GM18505 (cell line): ENCODE results near the gene TICAM2.
A peak's percentile ranks its signal among the peaks of the same experiment; 100 is the strongest.

Experiments
- ATAC-seq: cut with Tn5 transposase; IDR thresholded peaks from one replicate; pipeline ENCODE4 v1.9.1; 2021; ENCODE audit not compliant: unreplicated experiment
- POLR2A ChIP-seq: IDR thresholded peaks from 4 replicates; pipeline ENCODE4 v1.6.1; 2011; ENCODE audit warnings: borderline replicate concordance; ENCODE audit not compliant: insufficient read depth, insufficient read length; ENCODE audit errors: extremely low read depth

TICAM2 gene

GRCh38 chr5:115594128-115595047, 7.9 kb downstream of the TICAM2 start:
- TF ChIP-seq POLR2A: no peak
- ATAC-seq: no peak

GRCh38 chr5:115589043-115589442, 13.2 kb downstream of the TICAM2 start:
- TF ChIP-seq POLR2A: no peak
- no peak for ATAC-seq

GRCh38 chr5:115588640-115589039, 13.6 kb downstream of the TICAM2 start:
- ATAC-seq: no peak
- TF ChIP-seq POLR2A: no peak

- ATAC-seq: no peak
- no peak for TF ChIP-seq POLR2A
Observed at GRCh38 chr5:115586525-115587146, 15.6 kb downstream of the TICAM2 start.

- no peak for TF ChIP-seq POLR2A
- ATAC-seq: no peak
Observed at GRCh38 chr5:115585265-115585664, 17.0 kb downstream of the TICAM2 start.

GRCh38 chr5:115584501-115584900, 17.8 kb downstream of the TICAM2 start:
- no peak for TF ChIP-seq POLR2A
- no peak for ATAC-seq

- TF ChIP-seq POLR2A: no peak
- ATAC-seq: no peak
Observed at GRCh38 chr5:115583474-115583873, 18.8 kb downstream of the TICAM2 start.

- no peak for TF ChIP-seq POLR2A
- ATAC-seq: no peak
Observed at GRCh38 chr5:115580941-115581340, 21.3 kb downstream of the TICAM2 start.

- peak; percentile 70 for ATAC-seq
- no peak for TF ChIP-seq POLR2A
Observed at GRCh38 chr5:115579747-115580173, 22.5 kb downstream of the TICAM2 start.

GRCh38 chr5:115579216-115579615, 23.1 kb downstream of the TICAM2 start:
- ATAC-seq: no peak
- no peak for TF ChIP-seq POLR2A

- peak; percentile 59 for ATAC-seq
- no peak for TF ChIP-seq POLR2A
Observed at GRCh38 chr5:115578657-115579056, 23.6 kb downstream of the TICAM2 start.

GRCh38 chr5:115577741-115578140, 24.5 kb downstream of the TICAM2 start:
- ATAC-seq: no peak

GRCh38 chr5:115577329-115577728, 24.9 kb downstream of the TICAM2 start:
- no peak for ATAC-seq
- no peak for TF ChIP-seq POLR2A

More at GRCh38 chr5:115577741-115578140, 24.5 kb downstream of the TICAM2 start:
- TF ChIP-seq POLR2A: no peak
